ENCODE results near the gene HOMER3.

- TF ChIP-seq CTCF (IDR thresholded peaks at IDR 0.05; ENCODE audit: low read depth, low read length), result no peak
- TF ChIP-seq EZH2phosphoT487 (IDR thresholded peaks at IDR 0.05; ENCODE audit: low read depth), result no peak
Observed at GRCh38 chr19:18910801-18911436, 30.1 kb downstream of the HOMER3 start.

Data from OCI-LY3 (cell line).